ENCODE data around the gene MAP1S. TPM values are rescaled to one million over a fixed set of nuclear protein-coding genes. Genes with fewer than 3 reads are reported as not detected.

The MAP1S gene
- total and polyA plus RNA-seq, 2 of the 4 experiments (the other 2 are of a cell fraction), result 6.1 to 48.6 TPM

DNA sequence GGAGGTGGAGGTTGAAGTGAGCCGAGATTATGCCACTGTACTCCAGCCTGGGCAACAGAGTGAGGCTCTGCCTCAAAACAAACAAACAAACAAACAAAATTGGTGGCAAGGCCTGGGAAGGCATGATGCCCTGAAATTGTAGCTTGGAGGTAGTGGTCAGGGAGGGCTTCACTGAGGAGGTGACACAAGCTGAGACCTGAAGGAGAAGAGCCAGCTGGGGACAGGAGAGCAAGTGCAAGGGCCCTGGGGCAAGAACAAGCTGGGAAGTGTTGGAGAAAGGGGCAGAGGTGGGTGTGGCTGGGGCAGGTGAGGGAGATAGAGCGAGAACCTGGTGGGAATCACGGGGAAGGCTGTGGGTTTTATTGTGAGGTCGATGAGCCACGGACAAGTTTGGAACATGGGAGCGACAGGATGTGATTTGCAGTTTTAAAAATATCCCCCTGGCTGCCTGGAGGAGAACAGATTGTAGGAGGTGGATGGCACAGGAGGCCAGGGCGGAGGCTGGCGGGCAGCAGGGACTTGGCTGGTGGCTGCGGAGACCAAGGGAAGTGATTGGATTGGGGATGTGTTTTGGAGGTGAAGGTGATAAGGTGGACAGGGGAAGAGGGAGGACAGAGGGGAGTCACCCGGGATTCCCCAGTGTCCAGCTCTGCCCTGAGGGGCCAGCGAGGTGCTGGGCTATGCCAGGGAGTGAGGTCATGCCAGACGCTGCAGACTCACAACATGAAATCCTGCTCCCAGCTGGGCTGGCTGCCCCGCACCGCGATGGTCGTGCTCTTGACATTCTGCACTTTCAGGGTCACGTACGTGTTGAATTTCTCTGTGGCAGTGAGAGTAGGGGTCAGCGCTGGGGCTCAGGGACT, 45.1 kb upstream of the MAP1S start:
- 63% methylated on average over 6 of the region's 19 CpGs; no CpG with 5 or more reads in 1 of the 2 experiments for WGBS, 2 experiments (ENCODE audit: extremely low coverage in 2 of 2, insufficient read length in 1 of 2)
- no peak for TF ChIP-seq RCOR1 (IDR thresholded peaks at IDR 0.05; ENCODE audit: insufficient replicate concordance, low read length)
- TF ChIP-seq, protein P1, sequence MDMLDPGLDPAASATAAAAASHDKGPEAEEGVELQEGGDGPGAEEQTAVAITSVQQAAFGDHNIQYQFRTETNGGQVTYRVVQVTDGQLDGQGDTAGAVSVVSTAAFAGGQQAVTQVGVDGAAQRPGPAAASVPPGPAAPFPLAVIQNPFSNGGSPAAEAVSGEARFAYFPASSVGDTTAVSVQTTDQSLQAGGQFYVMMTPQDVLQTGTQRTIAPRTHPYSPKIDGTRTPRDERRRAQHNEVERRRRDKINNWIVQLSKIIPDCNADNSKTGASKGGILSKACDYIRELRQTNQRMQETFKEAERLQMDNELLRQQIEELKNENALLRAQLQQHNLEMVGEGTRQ (IDR thresholded peaks at IDR 0.05; ENCODE audit: low read depth, low read length), result no peak
- no peak for TF ChIP-seq CEBPB (IDR thresholded peaks at IDR 0.05; ENCODE audit: low read depth, low read length)
- TF ChIP-seq, protein P2, sequence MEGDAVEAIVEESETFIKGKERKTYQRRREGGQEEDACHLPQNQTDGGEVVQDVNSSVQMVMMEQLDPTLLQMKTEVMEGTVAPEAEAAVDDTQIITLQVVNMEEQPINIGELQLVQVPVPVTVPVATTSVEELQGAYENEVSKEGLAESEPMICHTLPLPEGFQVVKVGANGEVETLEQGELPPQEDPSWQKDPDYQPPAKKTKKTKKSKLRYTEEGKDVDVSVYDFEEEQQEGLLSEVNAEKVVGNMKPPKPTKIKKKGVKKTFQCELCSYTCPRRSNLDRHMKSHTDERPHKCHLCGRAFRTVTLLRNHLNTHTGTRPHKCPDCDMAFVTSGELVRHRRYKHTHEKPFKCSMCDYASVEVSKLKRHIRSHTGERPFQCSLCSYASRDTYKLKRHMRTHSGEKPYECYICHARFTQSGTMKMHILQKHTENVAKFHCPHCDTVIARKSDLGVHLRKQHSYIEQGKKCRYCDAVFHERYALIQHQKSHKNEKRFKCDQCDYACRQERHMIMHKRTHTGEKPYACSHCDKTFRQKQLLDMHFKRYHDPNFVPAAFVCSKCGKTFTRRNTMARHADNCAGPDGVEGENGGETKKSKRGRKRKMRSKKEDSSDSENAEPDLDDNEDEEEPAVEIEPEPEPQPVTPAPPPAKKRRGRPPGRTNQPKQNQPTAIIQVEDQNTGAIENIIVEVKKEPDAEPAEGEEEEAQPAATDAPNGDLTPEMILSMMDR (conservative IDR thresholded peaks at IDR 0.05; ENCODE audit: low read depth, low read length), result no peak
- no peak for TF ChIP-seq CHD1 (IDR thresholded peaks at IDR 0.05; ENCODE audit: low read depth, low read length)
- TF ChIP-seq MAFK (IDR thresholded peaks at IDR 0.05; ENCODE audit: low read depth, low read length), result no peak
- TF ChIP-seq NFE2L2 (IDR thresholded peaks at IDR 0.05; ENCODE audit: low read depth, low read length), result no peak
- no peak for TF ChIP-seq FOS (IDR thresholded peaks at IDR 0.05; ENCODE audit: low read depth, low read length)
- no peak overlapping the region for H4K5ac ChIP-seq (ENCODE audit: low read depth, low read length)
- no peak overlapping the region for H3K27ac ChIP-seq (ENCODE audit: insufficient read depth, low read length)
- no peak overlapping the region for H3K14ac ChIP-seq (replicated peaks; ENCODE audit: low read depth, low read length)
- no peak overlapping the region for H3K56ac ChIP-seq (ENCODE audit: extremely low read depth, insufficient read depth, low read length)
- H2AFZ ChIP-seq (replicated peaks; ENCODE audit: low read length, poor library complexity), result no peak overlapping the region
- CTCF ChIA-PET, result no interaction called here
- H2BK5ac ChIP-seq (ENCODE audit: low read depth, low read length, poor library complexity, severe bottlenecking), result no peak overlapping the region
- H2BK120ac ChIP-seq (ENCODE audit: low read depth, low read length), result no peak overlapping the region
- H3K4me3 ChIP-seq (ENCODE audit: insufficient read depth, low read depth, low read length), result no peak overlapping the region
- no peak overlapping the region for H3K4ac ChIP-seq (ENCODE audit: low read depth, low read length)
- H3K4me1 ChIP-seq (ENCODE audit: control insufficient read depth, insufficient read depth, low read length), result no peaks in the 10 kb centered on the region
- no peak overlapping the region for H3K18ac ChIP-seq (ENCODE audit: low read depth, low read length)
- H3K79me1 ChIP-seq (ENCODE audit: low read depth in 1 of 2, low read length in 2 of 2), result no peaks in the 10 kb centered on the region
- POLR2A ChIA-PET (ENCODE audit: unreplicated experiment), result no interaction called here
- BruUV-seq (replicated peaks), result no TSS peak
- no peaks in the 10 kb centered on the region for H3K9me3 ChIP-seq (ENCODE audit: control insufficient read depth, insufficient read depth, low read length)
- H3K4me2 ChIP-seq (ENCODE audit: low read depth, low read length), result no peak overlapping the region
- H2AK9ac ChIP-seq (replicated peaks; ENCODE audit: low read depth, low read length, poor library complexity), result no peak overlapping the region
- in situ Hi-C loops (cut with MboI; ENCODE audit: low sequenced_read_pairs), result no loop called here
- no peak overlapping the region for H3K9ac ChIP-seq (ENCODE audit: low read depth, low read length)
- no peak overlapping the region for H3K23ac ChIP-seq (ENCODE audit: low read depth, low read length)
- peaks cover 5% of the 10 kb centered on the region; the same call in 1 of the 2 replicates for H3K27me3 ChIP-seq (ENCODE audit: control insufficient read depth, insufficient read depth, low read length)
- H4K20me1 ChIP-seq (ENCODE audit: insufficient read depth, low read length), result no peaks in the 10 kb centered on the region
- H2BK20ac ChIP-seq (ENCODE audit: low read depth, low read length), result no peak overlapping the region
- no peak overlapping the region for H2BK15ac ChIP-seq (ENCODE audit: low read depth, low read length)
- dilution Hi-C loops (cut with HindIII; ENCODE audit: low sequenced_read_pairs, unreplicated experiment), result no loop called here
- no peak for ATAC-seq (ENCODE audit: low read depth)
- intact Hi-C loops (cut with micrococcal nuclease), result no loop called here
- H4K8ac ChIP-seq (ENCODE audit: low read depth in 2 of 2, low read length in 2 of 2), result no peak overlapping the region
- H3K9me1 ChIP-seq (ENCODE audit: insufficient read depth, low read length), result no peaks in the 10 kb centered on the region
- no peaks in the 10 kb centered on the region for H3K36me3 ChIP-seq (ENCODE audit: control insufficient read depth, insufficient read depth, low read length)
- no peak overlapping the region for H4K91ac ChIP-seq (ENCODE audit: insufficient read depth, low read depth, low read length)
- DNase-seq, result no peak
- H2AK5ac ChIP-seq (ENCODE audit: low read depth, low read length), result no peak overlapping the region
